ENCODE data around the gene STPG1. TPM values are rescaled to one million over a fixed set of nuclear protein-coding genes. Genes with fewer than 3 reads are reported as not detected.

The STPG1 gene
- total RNA-seq, 2 donors from 2014 or later: 2.0 to 3.6 TPM

DNA sequence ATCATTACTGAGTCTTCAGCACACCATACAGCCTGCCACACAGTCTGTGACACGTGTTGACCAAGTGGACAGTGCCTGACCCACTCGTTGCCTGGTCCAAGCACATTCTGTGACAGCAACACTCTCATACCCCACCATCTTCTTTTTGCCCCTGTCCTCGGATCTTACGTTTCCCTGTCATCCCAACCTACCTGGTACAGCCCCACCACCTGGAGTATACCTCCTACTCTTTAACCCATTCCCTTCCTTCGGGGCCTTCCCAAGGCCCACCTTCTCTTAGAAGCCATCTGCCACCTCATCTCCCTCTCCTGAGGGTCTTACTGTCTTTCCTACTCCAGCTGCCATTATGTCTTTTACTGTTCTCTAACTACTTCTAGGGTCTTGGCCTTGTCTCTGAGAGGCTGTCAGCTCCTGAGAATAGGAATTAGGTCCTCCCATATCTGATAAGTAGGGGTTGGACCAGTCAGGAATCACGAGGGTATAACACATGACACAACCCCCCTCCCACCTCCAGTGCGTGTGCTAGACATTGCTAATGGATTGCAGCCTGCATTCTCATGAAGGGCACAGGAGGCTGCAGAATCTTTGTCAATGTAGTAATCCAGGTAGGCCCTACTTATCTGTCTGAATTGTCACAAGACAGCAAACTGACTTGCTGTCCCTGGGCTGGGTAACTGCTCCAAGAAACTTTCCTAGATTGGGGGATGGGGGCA, 81.5 kb downstream of the STPG1 start:
- TF ChIP-seq, protein P1, sequence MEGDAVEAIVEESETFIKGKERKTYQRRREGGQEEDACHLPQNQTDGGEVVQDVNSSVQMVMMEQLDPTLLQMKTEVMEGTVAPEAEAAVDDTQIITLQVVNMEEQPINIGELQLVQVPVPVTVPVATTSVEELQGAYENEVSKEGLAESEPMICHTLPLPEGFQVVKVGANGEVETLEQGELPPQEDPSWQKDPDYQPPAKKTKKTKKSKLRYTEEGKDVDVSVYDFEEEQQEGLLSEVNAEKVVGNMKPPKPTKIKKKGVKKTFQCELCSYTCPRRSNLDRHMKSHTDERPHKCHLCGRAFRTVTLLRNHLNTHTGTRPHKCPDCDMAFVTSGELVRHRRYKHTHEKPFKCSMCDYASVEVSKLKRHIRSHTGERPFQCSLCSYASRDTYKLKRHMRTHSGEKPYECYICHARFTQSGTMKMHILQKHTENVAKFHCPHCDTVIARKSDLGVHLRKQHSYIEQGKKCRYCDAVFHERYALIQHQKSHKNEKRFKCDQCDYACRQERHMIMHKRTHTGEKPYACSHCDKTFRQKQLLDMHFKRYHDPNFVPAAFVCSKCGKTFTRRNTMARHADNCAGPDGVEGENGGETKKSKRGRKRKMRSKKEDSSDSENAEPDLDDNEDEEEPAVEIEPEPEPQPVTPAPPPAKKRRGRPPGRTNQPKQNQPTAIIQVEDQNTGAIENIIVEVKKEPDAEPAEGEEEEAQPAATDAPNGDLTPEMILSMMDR (IDR thresholded peaks at IDR 0.05): no peak
- Histone ChIP-seq H3K27me3 (no peaks in the 10 kb centered on the region), H3K27ac (no peak overlapping the region), H3K9me3 (no peaks in the 10 kb centered on the region), H3K4me1 (no peaks in the 10 kb centered on the region), H3K4me3 (no peak overlapping the region), H3K36me3 (no peaks in the 10 kb centered on the region)
- no peak for DNase-seq (ENCODE audit: low spot score)

DNA sequence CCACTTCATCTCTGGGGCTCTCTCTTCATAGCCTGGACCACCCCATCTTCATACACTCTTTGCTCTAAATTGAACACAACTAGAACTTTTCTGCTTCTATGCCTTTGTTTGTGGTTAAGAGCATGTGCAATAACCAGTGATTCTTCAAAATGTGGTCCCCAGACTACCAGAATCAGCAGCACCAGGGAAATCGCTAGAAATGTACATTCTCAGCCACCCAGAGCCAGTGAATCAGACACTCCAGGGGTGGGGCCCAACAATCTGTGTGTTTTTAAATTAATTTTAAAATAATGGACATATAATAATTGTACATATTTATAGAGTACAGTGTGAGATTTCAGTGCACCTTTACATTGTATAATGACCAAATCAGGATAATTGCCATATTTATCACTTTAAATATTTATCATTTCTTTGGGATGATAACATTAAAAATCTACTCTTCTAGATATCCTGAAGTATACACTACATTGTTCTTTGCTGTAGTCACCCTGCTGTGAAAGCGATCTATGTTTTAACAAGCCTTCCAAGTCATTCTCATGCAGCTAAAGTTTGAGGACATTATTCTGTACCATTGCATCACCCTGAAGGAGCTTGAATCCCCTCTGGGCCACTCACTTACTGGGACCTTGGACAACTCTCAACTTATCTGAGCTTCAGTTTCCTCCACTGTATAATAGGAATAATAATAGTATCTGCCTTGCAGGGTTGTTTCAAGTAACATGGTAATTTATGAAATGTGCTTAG, 83.6 kb downstream of the STPG1 start:
- TF ChIP-seq, protein P1 (IDR thresholded peaks at IDR 0.05): no peak
- no peaks in the 10 kb centered on the region for H3K4me1 ChIP-seq
- no peaks in the 10 kb centered on the region for H3K9me3 ChIP-seq
- no peak for DNase-seq (ENCODE audit: low spot score)
- no peaks in the 10 kb centered on the region for H3K27me3 ChIP-seq
- H3K27ac ChIP-seq: no peak overlapping the region
- H3K36me3 ChIP-seq: no peaks in the 10 kb centered on the region
- no peak overlapping the region for H3K4me3 ChIP-seq

DNA sequence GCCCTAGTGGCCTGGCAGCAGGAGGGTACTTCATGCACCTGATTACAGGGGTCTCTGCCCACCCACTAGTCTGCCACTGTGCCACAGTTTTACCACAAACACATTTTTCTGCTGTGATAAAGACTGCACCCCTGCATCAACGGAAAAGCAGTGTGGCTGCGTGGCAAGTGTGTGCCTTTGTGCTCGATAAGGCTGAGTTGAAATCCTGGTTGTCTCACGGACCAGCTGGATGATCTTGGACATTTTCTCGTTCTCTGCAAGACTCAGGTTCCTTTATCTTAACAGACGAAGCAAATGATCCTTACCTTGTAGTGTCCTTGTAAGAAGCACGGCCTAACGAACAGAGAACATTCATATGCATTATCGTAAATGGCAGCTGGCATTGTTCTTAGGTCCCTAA, 84.3 kb downstream of the STPG1 start:
- Histone ChIP-seq H3K9me3 (no peaks in the 10 kb centered on the region), H3K4me1 (no peaks in the 10 kb centered on the region), H3K27ac (no peak overlapping the region), H3K27me3 (no peaks in the 10 kb centered on the region), H3K36me3 (no peaks in the 10 kb centered on the region), H3K4me3 (no peak overlapping the region)
- DNase-seq (ENCODE audit: low spot score): no peak
- TF ChIP-seq, protein P1 (IDR thresholded peaks at IDR 0.05): no peak

DNA sequence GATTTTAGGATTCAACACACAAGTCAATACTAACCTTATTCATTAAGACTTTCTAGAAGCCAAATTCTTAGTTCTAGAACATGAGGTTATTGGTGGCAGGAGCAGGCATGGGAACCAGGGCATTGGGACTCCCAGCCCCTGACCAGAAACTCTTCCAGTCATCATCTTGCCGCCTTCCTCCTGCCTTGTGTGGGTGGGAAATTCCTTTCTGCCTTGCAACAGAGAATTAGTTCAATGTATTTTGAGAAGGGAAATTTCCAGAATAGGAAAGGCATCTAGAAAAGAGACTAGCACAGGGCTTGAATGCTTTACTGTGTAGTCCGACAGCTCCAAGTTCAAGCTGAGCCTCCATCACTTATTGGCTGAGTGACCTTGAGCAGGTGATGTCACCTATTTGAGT, 85.7 kb downstream of the STPG1 start:
- no peak overlapping the region for H3K27ac ChIP-seq
- no peaks in the 10 kb centered on the region for H3K4me1 ChIP-seq
- no peak overlapping the region for H3K4me3 ChIP-seq
- TF ChIP-seq, protein P1 (IDR thresholded peaks at IDR 0.05): no peak
- DNase-seq (ENCODE audit: low spot score): no peak
- H3K27me3 ChIP-seq: no peaks in the 10 kb centered on the region
- H3K36me3 ChIP-seq: no peaks in the 10 kb centered on the region
- H3K9me3 ChIP-seq: no peaks in the 10 kb centered on the region

DNA sequence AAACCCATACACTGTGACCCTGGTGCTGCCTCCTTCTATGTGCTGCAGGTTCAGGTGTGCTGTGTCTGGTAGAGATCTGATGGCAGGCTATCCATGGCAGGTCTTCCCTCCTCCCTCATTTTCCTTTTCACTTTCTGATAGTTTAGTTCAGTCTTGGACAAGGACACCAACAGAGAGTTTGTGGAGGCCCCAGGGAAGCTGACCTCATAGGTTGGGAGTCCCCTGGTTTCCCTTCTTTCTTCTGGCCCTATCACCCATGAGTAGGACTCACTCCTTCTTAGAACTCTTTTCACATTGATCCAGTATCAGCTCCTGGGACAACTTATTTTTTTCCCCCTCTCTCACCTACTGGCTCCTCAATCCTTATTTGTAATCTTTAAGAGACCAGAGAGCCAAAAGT, 86.1 kb downstream of the STPG1 start:
- no peak overlapping the region for H3K27ac ChIP-seq
- TF ChIP-seq, protein P1 (IDR thresholded peaks at IDR 0.05): no peak
- no peaks in the 10 kb centered on the region for H3K4me1 ChIP-seq
- no peak for DNase-seq (ENCODE audit: low spot score)
- no peak overlapping the region for H3K4me3 ChIP-seq
- no peaks in the 10 kb centered on the region for H3K36me3 ChIP-seq
- no peaks in the 10 kb centered on the region for H3K27me3 ChIP-seq
- no peaks in the 10 kb centered on the region for H3K9me3 ChIP-seq

All from right atrium auricular region (tissue), 2 donors.